CMK (cell line): ENCODE measurements around the gene CDH4.
A peak's percentile ranks its signal among the peaks of the same experiment; 100 is the strongest.

Experiments used
- DNase-seq: peaks from one replicate; pipeline ENCODE4 v3.0.0-alpha.2; 2010; ENCODE audit warnings: low read depth

CDH4 gene

GRCh38 chr20:61583356-61583755 lies 331.3 kb downstream of the CDH4 start:
- no peak for DNase-seq

- peak; percentile 43 for DNase-seq
These were observed 332.8 kb downstream of the CDH4 start for GRCh38 chr20:61584851-61585250.

GRCh38 chr20:61585764-61586163 lies 333.7 kb downstream of the CDH4 start:
- no peak for DNase-seq

GRCh38 chr20:61587036-61587435 lies 335.0 kb downstream of the CDH4 start:
- DNase-seq: no peak

- no peak for DNase-seq
These were observed 335.7 kb downstream of the CDH4 start for GRCh38 chr20:61587681-61588289.

- DNase-seq: no peak
These were observed 336.6 kb downstream of the CDH4 start for GRCh38 chr20:61588411-61589385.

GRCh38 chr20:61590236-61590635 lies 338.2 kb downstream of the CDH4 start:
- no peak for DNase-seq

GRCh38 chr20:61593516-61593915 lies 341.5 kb downstream of the CDH4 start:
- DNase-seq: no peak

GRCh38 chr20:61594198-61594597 lies 342.1 kb downstream of the CDH4 start:
- DNase-seq: no peak

GRCh38 chr20:61595216-61595615 lies 343.2 kb downstream of the CDH4 start:
- DNase-seq: no peak

- no peak for DNase-seq
These were observed 344.7 kb downstream of the CDH4 start for GRCh38 chr20:61596687-61597330.

- DNase-seq: no peak
These were observed 345.9 kb downstream of the CDH4 start for GRCh38 chr20:61597996-61598395.

- no peak for DNase-seq
These were observed 346.5 kb downstream of the CDH4 start for GRCh38 chr20:61598586-61598985.

GRCh38 chr20:61599061-61599531 lies 347.0 kb downstream of the CDH4 start:
- no peak for DNase-seq

- no peak for DNase-seq
These were observed 347.5 kb downstream of the CDH4 start for GRCh38 chr20:61599541-61599992.

- DNase-seq: no peak
These were observed 348.0 kb downstream of the CDH4 start for GRCh38 chr20:61600016-61600415.

- no peak for DNase-seq
These were observed 349.3 kb downstream of the CDH4 start for GRCh38 chr20:61601361-61601760.

GRCh38 chr20:61601853-61602252 lies 349.8 kb downstream of the CDH4 start:
- DNase-seq: no peak

GRCh38 chr20:61603715-61604114 lies 351.7 kb downstream of the CDH4 start:
- DNase-seq: no peak

GRCh38 chr20:61604549-61604948 lies 352.5 kb downstream of the CDH4 start:
- DNase-seq: no peak

GRCh38 chr20:61605283-61605682 lies 353.2 kb downstream of the CDH4 start:
- DNase-seq: no peak

GRCh38 chr20:61605862-61606557 lies 353.9 kb downstream of the CDH4 start:
- no peak for DNase-seq
